ENCODE results near the gene STIM1.

- TF ChIP-seq CTCF (IDR thresholded peaks at IDR 0.05; ENCODE audit: low read depth, low read length, poor library complexity, severe bottlenecking) (no peak), EZH2phosphoT487 (IDR thresholded peaks at IDR 0.05; ENCODE audit: borderline replicate concordance, low read length) (no peak)
These were observed 247.8 kb downstream of the STIM1 start for GRCh38 chr11:4103269-4103668.
